Measurements from ENCODE around the gene TNFRSF12A.

Gene TNFRSF12A

GRCh38 chr16:3032624-3033023 is 12.5 kb downstream of the TNFRSF12A start:
- Histone ChIP-seq H3K4me1 (ENCODE audit: control insufficient read depth, insufficient read depth, low read length) (peaks cover 7% of the 10 kb centered on the region), H3K9ac (ENCODE audit: low read length) (no peak overlapping the region), H3K4me3 (ENCODE audit: low read length) (no peak overlapping the region), H3K36me3 (ENCODE audit: control insufficient read depth, insufficient read depth, low read length, severe bottlenecking) (no peaks in the 10 kb centered on the region), H3K9me3 (ENCODE audit: control insufficient read depth, low read length) (no peaks in the 10 kb centered on the region), H3K27me3 (replicated peaks; ENCODE audit: control insufficient read depth, insufficient read depth, low read length) (peaks cover 41% of the 10 kb centered on the region)
- no peak for DNase-seq (ENCODE audit: low read depth)

GRCh38 chr16:3035289-3035971 is 15.3 kb downstream of the TNFRSF12A start:
- H3K27me3 ChIP-seq (replicated peaks; ENCODE audit: control insufficient read depth, insufficient read depth, low read length) = peaks cover 64% of the 10 kb centered on the region
- no peaks in the 10 kb centered on the region for H3K4me1 ChIP-seq (ENCODE audit: control insufficient read depth, insufficient read depth, low read length)
- no peak for DNase-seq (ENCODE audit: low read depth)
- H3K9ac ChIP-seq (ENCODE audit: low read length) = no peak overlapping the region
- no peaks in the 10 kb centered on the region for H3K9me3 ChIP-seq (ENCODE audit: control insufficient read depth, low read length)
- H3K4me3 ChIP-seq (ENCODE audit: low read length) = no peak overlapping the region
- no peaks in the 10 kb centered on the region for H3K36me3 ChIP-seq (ENCODE audit: control insufficient read depth, insufficient read depth, low read length, severe bottlenecking)

- Histone ChIP-seq H3K9ac (ENCODE audit: low read length) (no peak overlapping the region), H3K36me3 (ENCODE audit: control insufficient read depth, insufficient read depth, low read length, severe bottlenecking) (no peaks in the 10 kb centered on the region), H3K9me3 (ENCODE audit: control insufficient read depth, low read length) (no peaks in the 10 kb centered on the region), H3K27me3 (replicated peaks; ENCODE audit: control insufficient read depth, insufficient read depth, low read length) (peaks cover 64% of the 10 kb centered on the region), H3K4me1 (ENCODE audit: control insufficient read depth, insufficient read depth, low read length) (no peaks in the 10 kb centered on the region), H3K4me3 (ENCODE audit: low read length) (no peak overlapping the region)
- DNase-seq (ENCODE audit: low read depth) = no peak
Measured at GRCh38 chr16:3035972-3036725, 16.0 kb downstream of the TNFRSF12A start.

GRCh38 chr16:3036726-3037315 is 16.7 kb downstream of the TNFRSF12A start, which contains the start of gene BICDL2:
BICDL2 (minus strand) TSS chr16:3036944; CDS start chr16:3035496, 1,448 bp downstream.
- H3K9ac ChIP-seq (ENCODE audit: low read length) = no peak within 1 kb of the TSS
- no peaks in the 10 kb centered on the region for H3K4me1 ChIP-seq (ENCODE audit: control insufficient read depth, insufficient read depth, low read length)
- no peaks in the 10 kb centered on the region for H3K9me3 ChIP-seq (ENCODE audit: control insufficient read depth, low read length)
- peaks cover 64% of the 10 kb centered on the region for H3K27me3 ChIP-seq (replicated peaks; ENCODE audit: control insufficient read depth, insufficient read depth, low read length)
- H3K4me3 ChIP-seq (ENCODE audit: low read length) = no peak within 1 kb of the TSS
- DNase-seq (ENCODE audit: low read depth) = no peak
- no peaks in the 10 kb centered on the region for H3K36me3 ChIP-seq (ENCODE audit: control insufficient read depth, insufficient read depth, low read length, severe bottlenecking)

GRCh38 chr16:3038256-3038655 is 18.1 kb downstream of the TNFRSF12A start:
- Histone ChIP-seq H3K4me1 (ENCODE audit: control insufficient read depth, insufficient read depth, low read length) (no peaks in the 10 kb centered on the region), H3K36me3 (ENCODE audit: control insufficient read depth, insufficient read depth, low read length, severe bottlenecking) (no peaks in the 10 kb centered on the region), H3K27me3 (replicated peaks; ENCODE audit: control insufficient read depth, insufficient read depth, low read length) (peaks cover 52% of the 10 kb centered on the region), H3K4me3 (ENCODE audit: low read length) (no peak overlapping the region), H3K9me3 (ENCODE audit: control insufficient read depth, low read length) (no peaks in the 10 kb centered on the region), H3K9ac (ENCODE audit: low read length) (no peak overlapping the region)
- DNase-seq (ENCODE audit: low read depth) = no peak

- Histone ChIP-seq H3K9ac (ENCODE audit: low read length) (no peak overlapping the region), H3K36me3 (ENCODE audit: control insufficient read depth, insufficient read depth, low read length, severe bottlenecking) (no peaks in the 10 kb centered on the region), H3K4me1 (ENCODE audit: control insufficient read depth, insufficient read depth, low read length) (no peaks in the 10 kb centered on the region), H3K4me3 (ENCODE audit: low read length) (no peak overlapping the region), H3K9me3 (ENCODE audit: control insufficient read depth, low read length) (no peaks in the 10 kb centered on the region), H3K27me3 (replicated peaks; ENCODE audit: control insufficient read depth, insufficient read depth, low read length) (peaks cover 50% of the 10 kb centered on the region)
- no peak for DNase-seq (ENCODE audit: low read depth)
Measured at GRCh38 chr16:3038896-3039295, 18.7 kb downstream of the TNFRSF12A start.

- Histone ChIP-seq H3K9me3 (ENCODE audit: control insufficient read depth, low read length) (no peaks in the 10 kb centered on the region), H3K9ac (ENCODE audit: low read length) (no peak overlapping the region), H3K27me3 (replicated peaks; ENCODE audit: control insufficient read depth, insufficient read depth, low read length) (peaks cover 44% of the 10 kb centered on the region), H3K4me1 (ENCODE audit: control insufficient read depth, insufficient read depth, low read length) (peaks cover 2% of the 10 kb centered on the region), H3K36me3 (ENCODE audit: control insufficient read depth, insufficient read depth, low read length, severe bottlenecking) (no peaks in the 10 kb centered on the region), H3K4me3 (ENCODE audit: low read length) (no peak overlapping the region)
- no peak for DNase-seq (ENCODE audit: low read depth)
Measured at GRCh38 chr16:3042376-3042775, 22.2 kb downstream of the TNFRSF12A start.

GRCh38 chr16:3044708-3045107 is 24.5 kb downstream of the TNFRSF12A start:
- Histone ChIP-seq H3K9me3 (ENCODE audit: control insufficient read depth, low read length) (no peaks in the 10 kb centered on the region), H3K4me3 (ENCODE audit: low read length) (no peak overlapping the region), H3K4me1 (ENCODE audit: control insufficient read depth, insufficient read depth, low read length) (peaks cover 2% of the 10 kb centered on the region), H3K27me3 (replicated peaks; ENCODE audit: control insufficient read depth, insufficient read depth, low read length) (peaks cover 44% of the 10 kb centered on the region), H3K36me3 (ENCODE audit: control insufficient read depth, insufficient read depth, low read length, severe bottlenecking) (no peaks in the 10 kb centered on the region), H3K9ac (ENCODE audit: low read length) (no peak overlapping the region)
- no peak for DNase-seq (ENCODE audit: low read depth)

GRCh38 chr16:3045758-3046640 is 25.8 kb downstream of the TNFRSF12A start, which contains the start of gene MMP25:
MMP25 (plus strand) TSS chr16:3046561; CDS start chr16:3046918, 357 bp downstream.
- Histone ChIP-seq H3K27me3 (replicated peaks; ENCODE audit: control insufficient read depth, insufficient read depth, low read length) (peaks cover 52% of the 10 kb centered on the region), H3K9me3 (ENCODE audit: control insufficient read depth, low read length) (no peaks in the 10 kb centered on the region), H3K4me1 (ENCODE audit: control insufficient read depth, insufficient read depth, low read length) (peaks cover 2% of the 10 kb centered on the region), H3K36me3 (ENCODE audit: control insufficient read depth, insufficient read depth, low read length, severe bottlenecking) (no peaks in the 10 kb centered on the region), H3K9ac (ENCODE audit: low read length) (no peak within 1 kb of the TSS), H3K4me3 (ENCODE audit: low read length) (peak within 1 kb of the TSS; percentile 56)
- DNase-seq (ENCODE audit: low read depth) = peak; percentile 30

- Histone ChIP-seq H3K4me3 (ENCODE audit: low read length) (no peak overlapping the region), H3K36me3 (ENCODE audit: control insufficient read depth, insufficient read depth, low read length, severe bottlenecking) (no peaks in the 10 kb centered on the region), H3K9me3 (ENCODE audit: control insufficient read depth, low read length) (no peaks in the 10 kb centered on the region), H3K9ac (ENCODE audit: low read length) (no peak overlapping the region), H3K27me3 (replicated peaks; ENCODE audit: control insufficient read depth, insufficient read depth, low read length) (peaks cover 59% of the 10 kb centered on the region), H3K4me1 (ENCODE audit: control insufficient read depth, insufficient read depth, low read length) (peaks cover 2% of the 10 kb centered on the region)
- DNase-seq (ENCODE audit: low read depth) = no peak
Measured at GRCh38 chr16:3046641-3047386, 26.6 kb downstream of the TNFRSF12A start.

All from adipocyte (in vitro differentiated cells).